ENCODE measurements around the gene ARF6.

- no peak for TF ChIP-seq CTCF (IDR thresholded peaks at IDR 0.05; ENCODE audit: borderline replicate concordance, extremely low read depth, low read length, poor library complexity, severe bottlenecking)
- TF ChIP-seq EZH2 (IDR thresholded peaks at IDR 0.05; ENCODE audit: borderline replicate concordance, low read depth, low read length, severe bottlenecking): no peak
Measured at GRCh38 chr14:49876563-49877127, 16.2 kb upstream of the ARF6 start.
